Measurements from ENCODE around the gene RBM18. TPM values are rescaled to one million over a fixed set of nuclear protein-coding genes. Genes with fewer than 3 reads are reported as not detected.

The RBM18 gene
- total RNA-seq, 4 donors from 2014 or later = 0.80 to 9.7 (median 4.6) TPM

GRCh38 chr9:122201641-122202040 lies 63.0 kb downstream of the RBM18 start:
- TF ChIP-seq POLR2A (IDR thresholded peaks at IDR 0.05) (no peak), POLR2AphosphoS5 (IDR thresholded peaks at IDR 0.05) (no peak), EP300 (IDR thresholded peaks at IDR 0.05; ENCODE audit: low read depth) (no peak), CTCF (IDR thresholded peaks at IDR 0.05) (no peak)
- no peaks in the 10 kb centered on the region for H3K9me3 ChIP-seq
- peaks cover 0 to 6% (median 0%) of the 10 kb centered on the region in 4 donors for H3K4me1 ChIP-seq
- H3K4me3 ChIP-seq = no peak overlapping the region
- WGBS, 2 donors (ENCODE audit: low coverage in 1 of 2) = 86% methylated on average over 1 of the region's 1 CpG; no CpG with 5 or more reads in 1 of the 2 donors
- H3K27ac ChIP-seq = no peak overlapping the region
- H3K36me3 ChIP-seq = no peaks in the 10 kb centered on the region
- intact Hi-C loops (cut with DNase I; ENCODE audit: low total_unique reads) (no loop called here), in situ Hi-C loops (cut with MboI; ENCODE audit: low pct_ligation_motif_present in 1 of 4, low pct_unique_long_range_greater_than_20kb in 1 of 4, low sequenced_read_pairs in 3 of 4) (no loop called here)
- DNase-seq = no peak
- H3K27me3 ChIP-seq = peaks cover 1% of the 10 kb centered on the region

- 92 to 93% methylated on average over 3 to 7 of the region's 7 CpGs for WGBS, 2 donors (ENCODE audit: low coverage in 1 of 2)
- intact Hi-C loops (cut with DNase I; ENCODE audit: low total_unique reads) = no loop called here
- Histone ChIP-seq H3K27ac (no peak overlapping the region), H3K4me3 (no peak overlapping the region), H3K36me3 (no peaks in the 10 kb centered on the region), H3K9me3 (no peaks in the 10 kb centered on the region), H3K4me1 (peaks cover 0 to 6% (median 0%) of the 10 kb centered on the region in 4 donors), H3K27me3 (no peaks in the 10 kb centered on the region)
- DNase-seq = no peak
- TF ChIP-seq POLR2A (IDR thresholded peaks at IDR 0.05) (no peak), EP300 (IDR thresholded peaks at IDR 0.05; ENCODE audit: low read depth) (no peak), POLR2AphosphoS5 (IDR thresholded peaks at IDR 0.05) (no peak), CTCF (IDR thresholded peaks at IDR 0.05) (no peak)
- in situ Hi-C loops (cut with MboI; ENCODE audit: low pct_ligation_motif_present in 1 of 4, low pct_unique_long_range_greater_than_20kb in 1 of 4, low sequenced_read_pairs in 3 of 4) = no loop called here
These were observed 63.6 kb downstream of the RBM18 start for GRCh38 chr9:122200960-122201595.

- no peaks in the 10 kb centered on the region for H3K9me3 ChIP-seq
- WGBS, 2 donors (ENCODE audit: low coverage in 1 of 2) = 46% methylated on average over 4 of the region's 4 CpGs; no CpG with 5 or more reads in 1 of the 2 donors
- H3K27me3 ChIP-seq = no peaks in the 10 kb centered on the region
- H3K4me3 ChIP-seq = no peak overlapping the region
- no peak for DNase-seq
- in situ Hi-C loops (cut with MboI; ENCODE audit: low pct_ligation_motif_present in 1 of 4, low pct_unique_long_range_greater_than_20kb in 1 of 4, low sequenced_read_pairs in 3 of 4) = no loop called here
- intact Hi-C loops (cut with DNase I; ENCODE audit: low total_unique reads) = no loop called here
- H3K27ac ChIP-seq = no peak overlapping the region
- no peak for TF ChIP-seq POLR2A (IDR thresholded peaks at IDR 0.05)
- no peak for TF ChIP-seq EP300 (IDR thresholded peaks at IDR 0.05; ENCODE audit: low read depth)
- TF ChIP-seq CTCF (IDR thresholded peaks at IDR 0.05) = no peak
- no peak for TF ChIP-seq POLR2AphosphoS5 (IDR thresholded peaks at IDR 0.05)
- H3K36me3 ChIP-seq = no peaks in the 10 kb centered on the region
- peaks cover 0 to 6% (median 0%) of the 10 kb centered on the region in 4 donors for H3K4me1 ChIP-seq
These were observed 66.8 kb downstream of the RBM18 start for GRCh38 chr9:122197882-122198281.

- Histone ChIP-seq H3K27ac (no peak overlapping the region), H3K9me3 (no peaks in the 10 kb centered on the region), H3K4me3 (no peak overlapping the region), H3K36me3 (no peaks in the 10 kb centered on the region), H3K27me3 (no peaks in the 10 kb centered on the region), H3K4me1 (peaks cover 0 to 6% (median 0%) of the 10 kb centered on the region in 4 donors)
- intact Hi-C loops (cut with DNase I; ENCODE audit: low total_unique reads) = no loop called here
- TF ChIP-seq POLR2A (IDR thresholded peaks at IDR 0.05) (no peak), POLR2AphosphoS5 (IDR thresholded peaks at IDR 0.05) (no peak), CTCF (IDR thresholded peaks at IDR 0.05) (no peak), EP300 (IDR thresholded peaks at IDR 0.05; ENCODE audit: low read depth) (no peak)
- in situ Hi-C loops (cut with MboI; ENCODE audit: low pct_ligation_motif_present in 1 of 4, low pct_unique_long_range_greater_than_20kb in 1 of 4, low sequenced_read_pairs in 3 of 4) = no loop called here
- WGBS, 2 donors (ENCODE audit: low coverage in 1 of 2) = 54 to 58% methylated on average over 5 to 7 of the region's 7 CpGs
- DNase-seq = no peak
These were observed 67.2 kb downstream of the RBM18 start for GRCh38 chr9:122197426-122197825.
